GM12875 (cell line): ENCODE results near the gene RAB18.
A peak's percentile ranks its signal among the peaks of the same experiment; 100 is the strongest.

Experiments used
- H3K4me3 ChIP-seq: one replicate; pipeline ENCODE4 v1.5.1; 2011; ENCODE audit warnings: low read depth, low read length, control low read depth
- TF ChIP-seq, protein P1 (sequence below): IDR thresholded peaks from 2 replicates; pipeline ENCODE4 v1.5.1; 2011; ENCODE audit warnings: low read depth, mild to moderate bottlenecking, control low read depth, inconsistent platforms, low read length, moderate library complexity, borderline replicate concordance; ENCODE audit not compliant: insufficient read depth

The RAB18 gene

DNA sequence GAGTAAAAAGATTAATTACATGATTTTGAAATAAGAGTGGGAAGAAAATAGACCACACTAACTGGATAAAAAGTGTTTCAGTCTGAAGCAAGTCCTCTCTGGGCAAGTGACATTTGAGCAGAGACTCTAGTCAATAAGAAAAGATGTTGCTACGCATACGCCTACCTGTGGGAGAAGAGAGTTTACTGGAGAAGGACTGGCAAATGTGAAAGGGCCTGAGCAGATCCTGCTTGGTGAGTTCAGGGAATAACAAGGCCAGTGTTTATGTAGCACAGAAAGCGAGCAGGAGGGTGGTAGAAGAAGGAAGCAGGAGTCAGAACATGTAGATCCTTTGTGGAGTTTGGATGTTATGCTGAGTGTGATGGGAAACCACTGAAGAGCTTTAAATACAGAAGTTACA, 43.4 kb downstream of the RAB18 start:
- no peak overlapping the region for H3K4me3 ChIP-seq
- TF ChIP-seq, protein P1, sequence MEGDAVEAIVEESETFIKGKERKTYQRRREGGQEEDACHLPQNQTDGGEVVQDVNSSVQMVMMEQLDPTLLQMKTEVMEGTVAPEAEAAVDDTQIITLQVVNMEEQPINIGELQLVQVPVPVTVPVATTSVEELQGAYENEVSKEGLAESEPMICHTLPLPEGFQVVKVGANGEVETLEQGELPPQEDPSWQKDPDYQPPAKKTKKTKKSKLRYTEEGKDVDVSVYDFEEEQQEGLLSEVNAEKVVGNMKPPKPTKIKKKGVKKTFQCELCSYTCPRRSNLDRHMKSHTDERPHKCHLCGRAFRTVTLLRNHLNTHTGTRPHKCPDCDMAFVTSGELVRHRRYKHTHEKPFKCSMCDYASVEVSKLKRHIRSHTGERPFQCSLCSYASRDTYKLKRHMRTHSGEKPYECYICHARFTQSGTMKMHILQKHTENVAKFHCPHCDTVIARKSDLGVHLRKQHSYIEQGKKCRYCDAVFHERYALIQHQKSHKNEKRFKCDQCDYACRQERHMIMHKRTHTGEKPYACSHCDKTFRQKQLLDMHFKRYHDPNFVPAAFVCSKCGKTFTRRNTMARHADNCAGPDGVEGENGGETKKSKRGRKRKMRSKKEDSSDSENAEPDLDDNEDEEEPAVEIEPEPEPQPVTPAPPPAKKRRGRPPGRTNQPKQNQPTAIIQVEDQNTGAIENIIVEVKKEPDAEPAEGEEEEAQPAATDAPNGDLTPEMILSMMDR = no peak

DNA sequence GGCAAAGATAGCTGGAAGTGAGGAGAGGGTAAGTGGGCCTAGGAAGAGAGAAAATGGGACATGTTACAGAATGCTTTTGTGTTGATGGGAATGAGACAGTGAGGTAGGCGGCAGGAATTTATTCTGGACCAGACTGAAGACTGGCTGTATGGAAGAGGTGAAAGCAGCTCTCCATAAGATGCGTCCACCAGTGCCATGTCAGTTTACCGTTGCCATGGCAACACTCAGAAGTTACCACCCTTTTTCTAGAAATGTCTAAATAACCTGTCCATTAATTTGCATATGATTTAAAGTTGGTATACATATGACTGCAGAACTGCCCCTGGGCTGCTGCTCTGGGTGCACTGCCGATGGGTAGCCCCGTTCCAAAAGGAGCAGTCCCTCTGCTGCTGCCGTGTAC, 46.7 kb downstream of the RAB18 start:
- no peak overlapping the region for H3K4me3 ChIP-seq
- TF ChIP-seq, protein P1 = no peak

GRCh38 chr10:27558612-27559020, 54.5 kb downstream of the RAB18 start:
- H3K4me3 ChIP-seq = no peak overlapping the region
- TF ChIP-seq, protein P1 = peak; percentile 39; the same call in 1 of the 2 replicates

DNA sequence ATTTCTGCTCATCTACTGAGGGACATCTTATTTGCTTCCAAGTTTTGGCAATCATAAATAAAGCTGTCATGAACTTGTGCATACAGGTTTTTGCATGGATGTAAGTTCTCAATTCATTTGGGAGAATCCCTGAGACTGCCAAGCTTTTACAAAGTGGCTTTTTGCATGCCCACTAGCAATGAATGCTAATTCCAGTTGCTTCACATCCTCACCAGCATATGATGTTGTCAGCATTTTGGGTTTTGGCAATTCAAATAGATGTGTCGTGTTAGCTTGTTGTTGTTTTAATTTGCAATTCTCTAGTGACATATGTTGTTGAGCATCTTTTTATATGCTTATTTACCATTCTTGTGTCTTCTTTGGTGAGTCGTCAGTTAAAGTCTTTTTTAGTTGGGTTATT, 57.2 kb downstream of the RAB18 start:
- TF ChIP-seq, protein P1 = no peak
- no peak overlapping the region for H3K4me3 ChIP-seq

DNA sequence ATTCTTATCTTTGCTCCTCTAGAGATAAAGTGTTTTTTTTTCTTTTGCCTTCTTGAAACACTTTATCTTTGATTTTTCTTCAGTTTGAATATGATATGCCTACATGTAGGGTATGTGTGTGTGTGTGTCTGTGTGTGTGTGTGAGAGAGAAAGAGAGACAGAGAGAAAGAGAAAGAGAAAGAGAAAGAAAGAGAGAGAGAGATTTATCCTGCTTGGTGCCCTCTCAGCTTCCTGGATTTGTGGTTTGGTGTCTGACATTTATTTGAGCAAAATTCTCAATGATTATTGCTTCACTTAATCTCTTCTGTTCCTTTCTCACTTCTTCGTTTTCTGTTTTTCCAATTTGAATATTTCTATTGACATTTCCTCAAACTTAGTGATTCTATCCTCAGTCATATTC, 60.3 kb downstream of the RAB18 start:
- no peak overlapping the region for H3K4me3 ChIP-seq
- TF ChIP-seq, protein P1 = no peak

- TF ChIP-seq, protein P1 = no peak
- H3K4me3 ChIP-seq = no peak overlapping the region
Observed at GRCh38 chr10:27564880-27565279, 60.8 kb downstream of the RAB18 start.

DNA sequence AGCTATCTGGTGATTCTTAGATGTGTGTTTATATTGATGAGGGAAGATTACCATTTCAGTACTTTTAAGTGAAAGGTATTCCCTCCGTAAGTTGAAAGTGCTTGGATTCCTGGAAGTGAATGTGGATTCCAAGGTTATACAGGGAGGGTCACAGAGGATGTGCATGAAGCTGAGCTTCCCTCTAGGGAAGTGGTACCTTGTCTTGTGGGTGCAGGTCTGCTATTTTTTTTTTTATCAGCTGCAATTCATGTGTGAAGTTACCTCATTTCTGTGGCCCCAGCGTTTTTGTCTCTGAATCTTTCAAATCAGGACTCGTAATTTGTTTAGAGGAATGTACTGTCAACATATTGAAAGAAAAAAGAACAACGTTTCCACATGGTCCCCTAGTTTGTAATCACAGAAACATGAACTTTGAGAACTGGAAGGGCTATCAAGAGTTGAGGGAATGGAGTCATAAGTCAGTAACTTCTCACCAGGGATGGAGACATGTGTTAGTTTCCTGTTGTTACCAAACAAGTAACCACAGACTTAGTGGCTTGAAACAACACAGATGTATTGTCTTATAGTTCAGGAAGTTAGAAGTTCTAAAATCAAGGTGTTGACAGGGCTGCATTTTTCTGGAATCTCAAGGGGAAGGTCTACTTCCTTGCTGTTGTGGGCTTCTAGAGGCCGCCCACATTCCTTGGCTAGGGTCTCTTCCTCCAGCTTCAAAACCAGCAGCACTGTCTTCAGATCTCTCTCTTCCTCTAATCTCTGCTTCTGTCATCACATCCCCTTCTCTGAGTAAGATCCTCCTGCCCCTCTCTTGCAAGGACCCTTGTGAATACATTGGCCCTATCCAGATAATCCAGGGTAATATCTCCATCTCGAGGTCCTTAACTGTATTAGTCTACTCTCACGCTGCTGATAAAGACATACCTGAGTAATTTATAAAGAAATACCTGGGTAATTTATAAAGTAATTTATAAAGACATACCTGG, 64.4 kb downstream of the RAB18 start:
- H3K4me3 ChIP-seq = no peak overlapping the region
- TF ChIP-seq, protein P1 = no peak
